WTC11 (cell line): ENCODE measurements around the gene CAMKK2.
"Not testable (repeated sequence)": the region's sequence is repeated elsewhere in the genome, so short reads cannot be mapped to it uniquely, and the experiment has no call there.

Experiments
- ATF3 ChIP-seq: sonication (generic); formaldehyde crosslinking; conservative IDR thresholded peaks from 2 replicates; pipeline ENCODE4 v1.8.1; 2022; ENCODE audit warnings: mild to moderate bottlenecking, missing genetic modification reagents
- CREM ChIP-seq: sonication (generic); formaldehyde crosslinking; IDR thresholded peaks from 2 replicates; pipeline ENCODE4 v1.8.1; 2022; ENCODE audit warnings: mild to moderate bottlenecking, missing genetic modification reagents, moderate library complexity
- CTCF ChIP-seq: fragments of 200-600 bp; IDR thresholded peaks from 2 replicates; pipeline ENCODE4 v1.8.0; 2022; ENCODE audit warnings: antibody characterized with exemption
- ELF4 ChIP-seq: sonication (generic); formaldehyde crosslinking; IDR thresholded peaks from 2 replicates; pipeline ENCODE4 v1.8.1; 2022; ENCODE audit warnings: low read depth, mild to moderate bottlenecking, moderate library complexity, missing genetic modification reagents
- ESRRA ChIP-seq: sonication (generic); formaldehyde crosslinking; IDR thresholded peaks from 2 replicates; pipeline ENCODE4 v1.8.1; 2022; ENCODE audit warnings: mild to moderate bottlenecking, missing genetic modification reagents, borderline replicate concordance
- GRHL2 ChIP-seq: fragments of 250-450 bp; sonication (Bioruptor Pico); IDR thresholded peaks from 2 replicates; pipeline ENCODE4 v1.8.0; 2022; ENCODE audit warnings: mild to moderate bottlenecking, moderate library complexity; ENCODE audit not compliant: insufficient replicate concordance, severe bottlenecking
- MAX ChIP-seq: sonication (generic); formaldehyde crosslinking; IDR thresholded peaks from 2 replicates; pipeline ENCODE4 v1.8.0; 2022; ENCODE audit warnings: mild to moderate bottlenecking, missing genetic modification reagents
- PRDM15 ChIP-seq: sonication (generic); formaldehyde crosslinking; IDR thresholded peaks from 2 replicates; pipeline ENCODE4 v1.8.0; 2022; ENCODE audit warnings: missing genetic modification reagents
- RORB ChIP-seq: fragments of 250-450 bp; sonication (Bioruptor Pico); IDR thresholded peaks from 2 replicates; pipeline ENCODE4 v1.9.0; 2021; ENCODE audit warnings: mild to moderate bottlenecking

GRCh38 chr12:121298411-121298810, 1.9 kb upstream of the CAMKK2 start:
- TF ChIP-seq ESRRA (CRISPR knock-in tag); RORB; ATF3 (CRISPR knock-in tag); CTCF; MAX (CRISPR knock-in tag); GRHL2 (CRISPR knock-in tag); CREM (CRISPR knock-in tag); PRDM15 (CRISPR knock-in tag); ELF4 (CRISPR knock-in tag): not testable (repeated sequence)
